Measurements from ENCODE around the gene TMEM106B. TPM values are rescaled to one million over a fixed set of nuclear protein-coding genes. Genes with fewer than 3 reads are reported as not detected.

The TMEM106B gene
- total RNA-seq, 4 donors from 2014 or later, result 42.8 to 112 (median 60.6) TPM

- intact Hi-C loops (cut with DNase I; ENCODE audit: low total_unique reads) (no loop called here), in situ Hi-C loops (cut with MboI; ENCODE audit: low sequenced_read_pairs in 4 of 4) (no loop called here)
- TF ChIP-seq POLR2A (IDR thresholded peaks at IDR 0.05) (no peak), CTCF (IDR thresholded peaks at IDR 0.05 in 4 of 5, conservative IDR thresholded peaks at IDR 0.05 in 1 of 5) (no peak)
- Histone ChIP-seq H3K27ac (no peak overlapping the region), H3K4me1 (no peaks in the 10 kb centered on the region), H3K36me3 (no peaks in the 10 kb centered on the region), H3K4me3 (no peak overlapping the region), H3K9me3 (no peaks in the 10 kb centered on the region), H3K27me3 (no peaks in the 10 kb centered on the region)
- DNase-seq (no peak), ATAC-seq (no peak)
These were observed 47.0 kb downstream of the TMEM106B start for GRCh38 chr7:12258074-12258473.

GRCh38 chr7:12267542-12267941 is 56.4 kb downstream of the TMEM106B start:
- TF ChIP-seq POLR2A (IDR thresholded peaks at IDR 0.05) (no peak), CTCF (IDR thresholded peaks at IDR 0.05 in 4 of 5, conservative IDR thresholded peaks at IDR 0.05 in 1 of 5) (no peak)
- no peaks in the 10 kb centered on the region for H3K4me1 ChIP-seq
- no peak overlapping the region for H3K4me3 ChIP-seq
- no peaks in the 10 kb centered on the region for H3K27me3 ChIP-seq
- no peaks in the 10 kb centered on the region for H3K36me3 ChIP-seq
- DNase-seq, result no peak
- ATAC-seq, result no peak
- no peaks in the 10 kb centered on the region for H3K9me3 ChIP-seq
- no peak overlapping the region for H3K27ac ChIP-seq
- intact Hi-C loops (cut with DNase I; ENCODE audit: low total_unique reads), result no loop called here
- in situ Hi-C loops (cut with MboI; ENCODE audit: low sequenced_read_pairs in 4 of 4), result no loop called here

GRCh38 chr7:12269100-12269895 is 58.2 kb downstream of the TMEM106B start:
- Histone ChIP-seq H3K27ac (no peak overlapping the region), H3K36me3 (no peaks in the 10 kb centered on the region), H3K4me3 (no peak overlapping the region), H3K9me3 (no peaks in the 10 kb centered on the region), H3K4me1 (no peaks in the 10 kb centered on the region), H3K27me3 (no peaks in the 10 kb centered on the region)
- in situ Hi-C loops (cut with MboI; ENCODE audit: low sequenced_read_pairs in 4 of 4), result no loop called here
- no peak for TF ChIP-seq POLR2A (IDR thresholded peaks at IDR 0.05)
- no peak for TF ChIP-seq CTCF (IDR thresholded peaks at IDR 0.05 in 4 of 5, conservative IDR thresholded peaks at IDR 0.05 in 1 of 5)
- ATAC-seq (no peak), DNase-seq (no peak)
- intact Hi-C loops (cut with DNase I; ENCODE audit: low total_unique reads), result no loop called here

- TF ChIP-seq POLR2A (IDR thresholded peaks at IDR 0.05) (no peak), CTCF (IDR thresholded peaks at IDR 0.05 in 4 of 5, conservative IDR thresholded peaks at IDR 0.05 in 1 of 5) (no peak)
- no peak for DNase-seq
- ATAC-seq, result no peak
- Histone ChIP-seq H3K36me3 (no peaks in the 10 kb centered on the region), H3K9me3 (no peaks in the 10 kb centered on the region), H3K4me1 (no peaks in the 10 kb centered on the region), H3K27ac (no peak overlapping the region), H3K27me3 (no peaks in the 10 kb centered on the region), H3K4me3 (no peak overlapping the region)
- intact Hi-C loops (cut with DNase I; ENCODE audit: low total_unique reads), result no loop called here
- in situ Hi-C loops (cut with MboI; ENCODE audit: low sequenced_read_pairs in 4 of 4), result no loop called here
These were observed 69.9 kb downstream of the TMEM106B start for GRCh38 chr7:12281038-12281437.

GRCh38 chr7:12287901-12288300 is 76.8 kb downstream of the TMEM106B start:
- H3K4me1 ChIP-seq, result no peaks in the 10 kb centered on the region
- H3K36me3 ChIP-seq, result no peaks in the 10 kb centered on the region
- H3K9me3 ChIP-seq, result no peaks in the 10 kb centered on the region
- H3K27me3 ChIP-seq, result no peaks in the 10 kb centered on the region
- TF ChIP-seq POLR2A (IDR thresholded peaks at IDR 0.05), result no peak
- no peak for TF ChIP-seq CTCF (IDR thresholded peaks at IDR 0.05 in 4 of 5, conservative IDR thresholded peaks at IDR 0.05 in 1 of 5)
- DNase-seq (no peak), ATAC-seq (no peak)
- intact Hi-C loops (cut with DNase I; ENCODE audit: low total_unique reads) (no loop called here), in situ Hi-C loops (cut with MboI; ENCODE audit: low sequenced_read_pairs in 4 of 4) (no loop called here)
- no peak overlapping the region for H3K4me3 ChIP-seq
- no peak overlapping the region for H3K27ac ChIP-seq

Measured in gastrocnemius medialis (tissue), 4 donors.